ENCODE results near the gene THRB.

THRB gene

DNA sequence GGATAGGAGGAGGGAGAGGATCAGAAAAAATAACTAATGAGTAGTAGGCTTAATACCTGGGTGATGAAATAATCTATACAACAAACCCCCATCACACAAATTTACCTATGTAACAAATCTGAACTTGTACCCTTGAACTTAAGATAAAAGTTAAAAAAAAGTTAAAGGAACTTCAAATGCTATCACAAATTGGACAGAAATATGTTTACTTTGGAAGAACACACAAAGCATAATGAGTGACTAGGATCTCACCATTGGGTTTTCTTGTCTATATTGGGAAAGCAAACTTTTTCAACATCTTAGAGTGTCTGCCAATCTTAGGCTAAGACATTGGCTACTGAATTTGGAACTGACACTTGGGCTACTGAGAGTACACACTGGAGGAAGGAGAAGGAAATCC, 140.4 kb downstream of the THRB start:
- TF ChIP-seq, protein P1, sequence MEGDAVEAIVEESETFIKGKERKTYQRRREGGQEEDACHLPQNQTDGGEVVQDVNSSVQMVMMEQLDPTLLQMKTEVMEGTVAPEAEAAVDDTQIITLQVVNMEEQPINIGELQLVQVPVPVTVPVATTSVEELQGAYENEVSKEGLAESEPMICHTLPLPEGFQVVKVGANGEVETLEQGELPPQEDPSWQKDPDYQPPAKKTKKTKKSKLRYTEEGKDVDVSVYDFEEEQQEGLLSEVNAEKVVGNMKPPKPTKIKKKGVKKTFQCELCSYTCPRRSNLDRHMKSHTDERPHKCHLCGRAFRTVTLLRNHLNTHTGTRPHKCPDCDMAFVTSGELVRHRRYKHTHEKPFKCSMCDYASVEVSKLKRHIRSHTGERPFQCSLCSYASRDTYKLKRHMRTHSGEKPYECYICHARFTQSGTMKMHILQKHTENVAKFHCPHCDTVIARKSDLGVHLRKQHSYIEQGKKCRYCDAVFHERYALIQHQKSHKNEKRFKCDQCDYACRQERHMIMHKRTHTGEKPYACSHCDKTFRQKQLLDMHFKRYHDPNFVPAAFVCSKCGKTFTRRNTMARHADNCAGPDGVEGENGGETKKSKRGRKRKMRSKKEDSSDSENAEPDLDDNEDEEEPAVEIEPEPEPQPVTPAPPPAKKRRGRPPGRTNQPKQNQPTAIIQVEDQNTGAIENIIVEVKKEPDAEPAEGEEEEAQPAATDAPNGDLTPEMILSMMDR (IDR thresholded peaks at IDR 0.05; ENCODE audit: borderline replicate concordance, control extremely low read depth, extremely low read depth, insufficient read depth, missing control alignments) = no peak
- DNase-seq (ENCODE audit: low spot score) = no peak
- in situ Hi-C loops (cut with MboI; ENCODE audit: low sequenced_read_pairs, unreplicated experiment) = no loop called here

DNA sequence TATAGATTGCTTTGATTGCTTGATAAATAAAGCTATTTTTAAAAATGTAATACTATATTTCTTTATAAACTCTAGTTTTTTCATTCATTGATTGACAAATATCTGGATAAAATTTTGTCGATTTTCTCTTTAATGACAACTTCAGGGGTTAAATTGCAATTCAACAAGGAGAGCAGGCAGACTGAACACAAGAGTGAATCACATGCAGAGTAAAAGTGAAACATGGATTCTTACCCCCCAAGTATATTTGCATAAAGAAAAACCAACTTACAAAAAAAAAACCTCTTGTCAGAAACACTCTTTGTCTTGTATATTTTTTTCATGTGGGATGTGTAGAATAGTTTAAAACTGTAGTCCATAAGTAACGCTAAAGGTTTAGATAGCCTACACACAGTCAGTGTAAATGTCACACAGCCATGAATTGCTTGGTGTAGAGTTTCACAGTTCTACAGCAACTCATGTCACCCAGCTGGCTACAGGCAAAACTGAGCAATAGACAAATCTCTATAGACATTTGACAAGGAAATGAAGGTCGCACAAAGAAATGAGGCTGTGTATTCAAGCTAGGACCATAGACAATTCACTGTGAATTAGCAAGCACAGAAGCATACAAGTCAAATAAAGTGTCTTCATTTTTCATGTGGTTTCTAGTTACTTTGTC, 141.6 kb downstream of the THRB start:
- in situ Hi-C loops (cut with MboI; ENCODE audit: low sequenced_read_pairs, unreplicated experiment) = no loop called here
- TF ChIP-seq, protein P1 (IDR thresholded peaks at IDR 0.05; ENCODE audit: borderline replicate concordance, control extremely low read depth, extremely low read depth, insufficient read depth, missing control alignments) = no peak
- DNase-seq (ENCODE audit: low spot score) = no peak

DNA sequence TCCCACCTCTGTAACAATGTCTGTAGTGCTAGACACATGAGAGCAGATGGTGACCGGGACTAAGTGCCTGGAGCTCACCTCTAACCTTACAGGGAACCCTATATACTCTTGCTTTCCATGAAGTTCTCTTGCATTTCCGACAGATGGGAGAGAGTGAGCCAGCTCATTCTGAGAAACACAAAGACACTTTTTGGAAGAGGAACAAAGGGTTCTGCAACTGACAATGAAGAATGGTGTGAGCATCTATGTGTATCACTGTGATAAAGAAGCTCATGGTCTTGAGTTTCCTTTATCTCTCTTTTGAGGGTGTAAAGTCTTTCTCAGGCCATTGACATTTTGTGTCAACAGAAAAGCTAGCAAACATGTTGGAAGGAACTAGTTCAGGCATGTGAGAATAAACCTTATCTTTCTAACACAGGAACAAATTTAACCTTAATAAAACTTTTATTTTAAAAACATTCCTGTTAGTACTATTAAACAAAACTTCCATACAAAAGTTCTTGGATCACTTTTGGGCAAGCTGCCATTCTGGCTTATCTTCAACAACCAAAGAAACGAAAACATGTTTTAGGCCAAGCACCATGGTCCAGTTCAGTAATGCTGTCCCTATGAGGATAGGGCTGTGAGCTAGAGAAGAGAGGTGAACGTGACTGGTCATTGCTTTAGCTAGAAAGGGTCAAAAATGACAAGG, 142.7 kb downstream of the THRB start:
- in situ Hi-C loops (cut with MboI; ENCODE audit: low sequenced_read_pairs, unreplicated experiment) = no loop called here
- TF ChIP-seq, protein P1 (IDR thresholded peaks at IDR 0.05; ENCODE audit: borderline replicate concordance, control extremely low read depth, extremely low read depth, insufficient read depth, missing control alignments) = no peak
- DNase-seq (ENCODE audit: low spot score) = no peak

DNA sequence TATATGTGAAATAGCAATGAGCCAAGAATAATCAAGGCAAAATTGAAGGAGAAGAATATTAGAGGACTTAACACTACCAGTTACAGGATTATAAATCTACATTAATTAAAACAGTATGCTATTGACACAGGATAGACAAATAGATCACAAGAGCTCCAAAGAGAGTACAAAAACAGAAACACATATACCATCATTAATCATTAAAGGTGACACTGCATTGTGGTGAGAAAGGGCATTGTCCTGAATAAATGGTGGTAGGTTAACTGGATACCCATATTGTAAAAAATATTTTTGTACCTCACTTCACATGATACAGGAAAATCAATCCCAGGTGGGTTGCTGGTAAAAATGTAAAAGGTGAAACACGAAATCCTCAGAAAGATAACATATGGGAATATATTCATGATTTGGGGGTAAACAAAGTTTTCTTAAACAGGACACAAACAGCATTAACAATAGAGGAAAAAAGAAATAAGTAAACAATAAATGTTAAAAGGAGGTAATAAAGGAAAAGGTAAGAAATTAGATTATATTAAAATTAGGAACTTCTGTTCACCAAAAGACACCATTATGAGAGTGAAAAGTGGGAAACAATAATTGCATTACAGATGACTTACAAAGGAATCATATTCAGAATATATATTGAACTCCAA, 145.2 kb downstream of the THRB start:
- DNase-seq (ENCODE audit: low spot score) = no peak
- TF ChIP-seq, protein P1 (IDR thresholded peaks at IDR 0.05; ENCODE audit: borderline replicate concordance, control extremely low read depth, extremely low read depth, insufficient read depth, missing control alignments) = no peak
- in situ Hi-C loops (cut with MboI; ENCODE audit: low sequenced_read_pairs, unreplicated experiment) = no loop called here

DNA sequence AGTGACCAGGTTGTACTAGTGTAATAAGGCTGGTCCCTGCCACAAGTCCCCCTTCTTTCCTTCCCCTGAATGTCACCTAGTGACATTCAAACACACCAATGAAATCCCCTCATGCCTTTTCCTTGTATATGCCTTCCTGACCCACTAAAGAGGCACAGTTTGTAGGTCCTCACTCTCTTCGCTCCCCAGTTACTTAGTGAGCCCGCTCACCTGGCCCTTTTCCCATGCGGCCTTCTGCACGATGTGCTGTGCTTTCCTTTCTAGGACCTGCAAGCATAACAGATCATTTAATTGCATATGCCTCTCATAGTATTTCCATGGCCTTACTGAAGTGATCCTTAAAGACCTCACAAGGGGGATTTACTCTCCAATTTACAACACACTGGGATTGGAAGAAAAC, 146.3 kb downstream of the THRB start:
- in situ Hi-C loops (cut with MboI; ENCODE audit: low sequenced_read_pairs, unreplicated experiment) = no loop called here
- no peak for DNase-seq (ENCODE audit: low spot score)
- TF ChIP-seq, protein P1 (IDR thresholded peaks at IDR 0.05; ENCODE audit: borderline replicate concordance, control extremely low read depth, extremely low read depth, insufficient read depth, missing control alignments) = no peak

DNA sequence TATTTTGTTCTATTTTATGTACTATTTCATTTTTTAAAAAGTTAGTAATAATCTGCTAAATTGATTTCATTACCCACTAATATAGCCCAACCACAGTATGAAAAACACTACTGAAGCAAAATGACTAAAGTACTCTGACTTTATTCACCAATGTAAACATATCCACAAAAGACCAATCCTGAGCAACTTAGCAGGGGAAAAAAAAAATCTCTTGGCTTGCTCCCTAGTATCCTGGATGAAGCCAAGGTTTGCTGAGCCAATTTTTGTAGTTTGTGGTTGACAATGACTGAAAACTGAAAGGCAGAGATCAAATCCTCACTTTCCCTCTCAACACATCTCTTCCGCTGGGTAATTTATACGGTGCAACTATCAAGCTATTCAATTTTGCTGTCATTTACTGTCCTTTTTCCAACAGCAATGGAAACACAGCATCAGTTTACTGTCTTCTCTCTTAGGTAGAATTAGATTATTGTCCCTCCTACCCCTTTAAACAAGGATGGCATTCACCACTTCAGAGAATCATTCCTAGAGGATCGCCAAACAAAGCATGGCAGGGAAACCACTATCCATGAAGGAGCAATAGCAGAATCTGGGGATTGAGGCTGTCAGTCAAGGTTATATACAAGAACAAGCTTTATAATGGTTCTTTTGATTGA, 149.7 kb downstream of the THRB start:
- DNase-seq (ENCODE audit: low spot score) = no peak
- TF ChIP-seq, protein P1 (IDR thresholded peaks at IDR 0.05; ENCODE audit: borderline replicate concordance, control extremely low read depth, extremely low read depth, insufficient read depth, missing control alignments) = no peak
- in situ Hi-C loops (cut with MboI; ENCODE audit: low sequenced_read_pairs, unreplicated experiment) = no loop called here

All from GM13976 (cell line).